ENCODE measurements around the gene KPNA1. TPM values are rescaled to one million over a fixed set of nuclear protein-coding genes. Genes with fewer than 3 reads are reported as not detected.

The KPNA1 gene
- total and polyA plus RNA-seq, 4 donors: 11.6 to 74.1 (median 43.3) TPM

- DNase-seq: peak; percentile 96 to 98
- ATAC-seq (ENCODE audit: low FRiP score): peak; percentile 99
- peak within 1 kb of the TSS; percentile 50 to 76 for H3K27ac ChIP-seq (ENCODE audit: low read depth in 1 of 2, low read length in 2 of 2)
- peaks cover 0 to 3% of the 10 kb centered on the region in 2 donors for H3K36me3 ChIP-seq (ENCODE audit: control insufficient read depth in 1 of 2, insufficient read depth in 2 of 2, low read length in 1 of 2)
- H3K9me3 ChIP-seq (ENCODE audit: control insufficient read depth, low read length): no peaks in the 10 kb centered on the region
- WGBS, 2 donors: 0 to 1% methylated on average over 46 to 52 of the region's 52 CpGs
- intact Hi-C loops (cut with DNase I): loop anchor here in 1 of 2 donors (10.0 kb wide), 1 partner anchor 839 kb away; the partner anchor contains the start of gene POLQ
- no peaks in the 10 kb centered on the region for H3K27me3 ChIP-seq (ENCODE audit: control insufficient read depth in 1 of 2, insufficient read depth in 2 of 2, low read length in 1 of 2)
- peaks cover 0 to 4% of the 10 kb centered on the region in 2 donors for H3K4me1 ChIP-seq (ENCODE audit: control insufficient read depth in 1 of 2, insufficient read depth in 2 of 2, low read length in 2 of 2)
- peak within 1 kb of the TSS; percentile 60 to 91 for H3K4me3 ChIP-seq (ENCODE audit: low read length in 2 of 2)
Measured at GRCh38 chr3:122383771-122384697, 130.7 kb downstream of the KPNA1 start, which contains the start of gene FAM162A. TSS of gene FAM162A (plus strand) at chr3:122384182. CDS start at chr3:122384266, 84 bp downstream.

- peaks cover 0 to 3% of the 10 kb centered on the region in 2 donors for H3K36me3 ChIP-seq (ENCODE audit: control insufficient read depth in 1 of 2, insufficient read depth in 2 of 2, low read length in 1 of 2)
- 0 to 1% methylated on average over 31 of the region's 31 CpGs for WGBS, 2 donors
- peak within 1 kb of the TSS; percentile 50 to 76 for H3K27ac ChIP-seq (ENCODE audit: low read depth in 1 of 2, low read length in 2 of 2)
- H3K27me3 ChIP-seq (ENCODE audit: control insufficient read depth in 1 of 2, insufficient read depth in 2 of 2, low read length in 1 of 2): no peaks in the 10 kb centered on the region
- ATAC-seq (ENCODE audit: low FRiP score) (peak; percentile 94), DNase-seq (peak; percentile 90 to 93)
- no peaks in the 10 kb centered on the region for H3K9me3 ChIP-seq (ENCODE audit: control insufficient read depth, low read length)
- H3K4me1 ChIP-seq (ENCODE audit: control insufficient read depth in 1 of 2, insufficient read depth in 2 of 2, low read length in 2 of 2): peaks cover 0 to 4% of the 10 kb centered on the region in 2 donors
- peak within 1 kb of the TSS; percentile 60 to 91 for H3K4me3 ChIP-seq (ENCODE audit: low read length in 2 of 2)
- intact Hi-C loops (cut with DNase I): loop anchor here in 1 of 2 donors (10.0 kb wide), 1 partner anchor 838 kb away; the partner anchor contains the start of gene POLQ
Measured at GRCh38 chr3:122382888-122383666, 131.7 kb downstream of the KPNA1 start, which contains the start of gene MIX23. TSS of gene MIX23 (minus strand) at chr3:122383231. CDS start at chr3:122383224, 7 bp downstream.

- peaks cover 0 to 3% of the 10 kb centered on the region in 2 donors for H3K36me3 ChIP-seq (ENCODE audit: control insufficient read depth in 1 of 2, insufficient read depth in 2 of 2, low read length in 1 of 2)
- ATAC-seq (ENCODE audit: low FRiP score): no peak
- 76 to 82% methylated on average over 4 of the region's 4 CpGs for WGBS, 2 donors
- DNase-seq: no peak
- no peak overlapping the region for H3K4me3 ChIP-seq (ENCODE audit: low read length in 2 of 2)
- no peaks in the 10 kb centered on the region for H3K27me3 ChIP-seq (ENCODE audit: control insufficient read depth in 1 of 2, insufficient read depth in 2 of 2, low read length in 1 of 2)
- H3K27ac ChIP-seq (ENCODE audit: low read depth in 1 of 2, low read length in 2 of 2): no peak overlapping the region
- H3K4me1 ChIP-seq (ENCODE audit: control insufficient read depth in 1 of 2, insufficient read depth in 2 of 2, low read length in 2 of 2): peaks cover 0 to 4% of the 10 kb centered on the region in 2 donors
- no peaks in the 10 kb centered on the region for H3K9me3 ChIP-seq (ENCODE audit: control insufficient read depth, low read length)
- intact Hi-C loops (cut with DNase I): no loop called here
Measured at GRCh38 chr3:122377975-122378374, 136.8 kb downstream of the KPNA1 start.

GRCh38 chr3:122374034-122374433 is 140.7 kb downstream of the KPNA1 start:
- WGBS, 2 donors: 95 to 100% methylated on average over 1 of the region's 1 CpG
- H3K9me3 ChIP-seq (ENCODE audit: control insufficient read depth, low read length): no peaks in the 10 kb centered on the region
- ATAC-seq (ENCODE audit: low FRiP score) (no peak), DNase-seq (no peak)
- H3K27ac ChIP-seq (ENCODE audit: low read depth in 1 of 2, low read length in 2 of 2): no peak overlapping the region
- H3K27me3 ChIP-seq (ENCODE audit: control insufficient read depth in 1 of 2, insufficient read depth in 2 of 2, low read length in 1 of 2): no peaks in the 10 kb centered on the region
- intact Hi-C loops (cut with DNase I): no loop called here
- no peak overlapping the region for H3K4me3 ChIP-seq (ENCODE audit: low read length in 2 of 2)
- no peaks in the 10 kb centered on the region for H3K4me1 ChIP-seq (ENCODE audit: control insufficient read depth in 1 of 2, insufficient read depth in 2 of 2, low read length in 2 of 2)
- H3K36me3 ChIP-seq (ENCODE audit: control insufficient read depth in 1 of 2, insufficient read depth in 2 of 2, low read length in 1 of 2): peaks cover 0 to 3% of the 10 kb centered on the region in 2 donors

Other genes starting within 250 kb of the KPNA1 start
- gene CSTA, start 189.7 kb downstream of the KPNA1 start, total RNA-seq: 1 to 10 TPM; 3.6 to 9.3 TPM
- gene CSTA, start 189.7 kb downstream of the KPNA1 start, polyA plus RNA-seq: 10 to 100 TPM in 1 of 2 donors, 1 to 10 TPM in 1; 5.7 to 11.4 TPM
- gene MIX23, start 131.7 kb downstream of the KPNA1 start, total RNA-seq: 10 to 100 TPM; 10.6 to 18.6 TPM
- 10 to 100 TPM; 13.2 to 17.3 TPM for gene MIX23, start 131.7 kb downstream of the KPNA1 start, polyA plus RNA-seq
- 10 to 100 TPM; 23.7 to 35.2 TPM for gene FAM162A, start 130.8 kb downstream of the KPNA1 start, total RNA-seq
- gene FAM162A, start 130.8 kb downstream of the KPNA1 start, polyA plus RNA-seq: 10 to 100 TPM; 53.3 to 57.7 TPM
- 1 to 10 TPM; 4.2 to 4.3 TPM for gene WDR5B, start 98.9 kb downstream of the KPNA1 start, total RNA-seq
- gene WDR5B, start 98.9 kb downstream of the KPNA1 start, polyA plus RNA-seq: 1 to 10 TPM; 1.6 to 4.1 TPM
- 10 to 100 TPM; 30.4 to 41.9 TPM for gene PARP9, start 49.4 kb upstream of the KPNA1 start, total RNA-seq
- gene PARP9, start 49.4 kb upstream of the KPNA1 start, polyA plus RNA-seq: 10 to 100 TPM; 13.5 to 20.5 TPM
- 10 to 100 TPM; 26.6 to 33.3 TPM for gene DTX3L, start 49.4 kb upstream of the KPNA1 start, total RNA-seq
- gene DTX3L, start 49.4 kb upstream of the KPNA1 start, polyA plus RNA-seq: 1 to 10 TPM; 5.5 to 6.0 TPM
- gene PARP15, start 62.7 kb upstream of the KPNA1 start, total RNA-seq: 1 to 10 TPM; 2.3 to 7.3 TPM
- under 1 TPM; 0.13 to 0.28 TPM for gene PARP15, start 62.7 kb upstream of the KPNA1 start, polyA plus RNA-seq
- gene PARP14, start 165.9 kb upstream of the KPNA1 start, total RNA-seq: 10 to 100 TPM; 54.4 to 79.6 TPM
- gene PARP14, start 165.9 kb upstream of the KPNA1 start, polyA plus RNA-seq: 10 to 100 TPM in 1 of 2 donors, 1 to 10 TPM in 1; 8.1 to 16.1 TPM

Data from aorta (tissue), 5 donors.